Loucy (cell line): ENCODE data around the gene ZDHHC11.
"Not testable (repeated sequence)": the region's sequence is repeated elsewhere in the genome, so short reads cannot be mapped to it uniquely, and the experiment has no call there.

Experiments
- H2AFZ ChIP-seq: fragments of 200-600 bp; sonication (generic); 2 replicates; pipeline ENCODE4 v1.6.0; 2016; ENCODE audit warnings: antibody characterized with exemption, mild to moderate bottlenecking, low read length, moderate library complexity
- H3F3A ChIP-seq: fragments of 200-600 bp; 2 replicates; pipeline ENCODE4 v1.6.0; 2016; ENCODE audit warnings: antibody characterized with exemption, low read depth, mild to moderate bottlenecking
- H3K27me3 ChIP-seq: fragments of 200-600 bp; sonication (generic); 2 replicates; pipeline ENCODE4 v1.6.1; 2014; ENCODE audit warnings: low read length, mild to moderate bottlenecking; ENCODE audit not compliant: insufficient read depth, poor library complexity, severe bottlenecking
- H3K36me3 ChIP-seq: fragments of 200-600 bp; sonication (generic); 2 replicates; pipeline ENCODE4 v1.6.1; 2016; ENCODE audit warnings: low read length; ENCODE audit not compliant: insufficient read depth
- H3K4me1 ChIP-seq: fragments of 200-600 bp; sonication (generic); 2 replicates; pipeline ENCODE4 v1.5.1; 2014; ENCODE audit warnings: low read length, mild to moderate bottlenecking; ENCODE audit not compliant: insufficient read depth, poor library complexity, severe bottlenecking
- H3K4me2 ChIP-seq: fragments of 200-600 bp; sonication (generic); 2 replicates; pipeline ENCODE4 v1.6.0; 2014; ENCODE audit warnings: antibody characterized with exemption, low read length, low read depth, mild to moderate bottlenecking; ENCODE audit not compliant: poor library complexity, severe bottlenecking
- H3K4me3 ChIP-seq: fragments of 200-600 bp; sonication (generic); 2 replicates; pipeline ENCODE4 v1.5.1; 2014; ENCODE audit warnings: low read length, mild to moderate bottlenecking, mixed read lengths; ENCODE audit not compliant: poor library complexity, severe bottlenecking
- H3K79me2 ChIP-seq: fragments of 200-600 bp; sonication (generic); 2 replicates; pipeline ENCODE4 v1.6.1; 2014; ENCODE audit warnings: low read length; ENCODE audit not compliant: insufficient read depth
- H3K9ac ChIP-seq: fragments of 200-600 bp; sonication (generic); 2 replicates; pipeline ENCODE4 v1.6.0; 2014; ENCODE audit warnings: mild to moderate bottlenecking, low read depth, low read length, moderate library complexity; ENCODE audit not compliant: poor library complexity, severe bottlenecking
- H3K9me2 ChIP-seq: fragments of 200-600 bp; sonication (generic); replicated peaks from 2 replicates; pipeline ENCODE4 v1.6.1; 2016; ENCODE audit warnings: low read depth, low read length, mixed read lengths
- H3K9me3 ChIP-seq: fragments of 200-600 bp; sonication (generic); 2 replicates; pipeline ENCODE4 v1.6.1; 2014; ENCODE audit warnings: mild to moderate bottlenecking, antibody characterized with exemption, low read length, low read depth; ENCODE audit not compliant: insufficient read depth
- H4K20me1 ChIP-seq: fragments of 200-600 bp; sonication (generic); 2 replicates; pipeline ENCODE4 v1.6.0; 2014; ENCODE audit warnings: antibody characterized with exemption, low read length, mild to moderate bottlenecking; ENCODE audit not compliant: insufficient read depth, poor library complexity, severe bottlenecking

Gene ZDHHC11

DNA sequence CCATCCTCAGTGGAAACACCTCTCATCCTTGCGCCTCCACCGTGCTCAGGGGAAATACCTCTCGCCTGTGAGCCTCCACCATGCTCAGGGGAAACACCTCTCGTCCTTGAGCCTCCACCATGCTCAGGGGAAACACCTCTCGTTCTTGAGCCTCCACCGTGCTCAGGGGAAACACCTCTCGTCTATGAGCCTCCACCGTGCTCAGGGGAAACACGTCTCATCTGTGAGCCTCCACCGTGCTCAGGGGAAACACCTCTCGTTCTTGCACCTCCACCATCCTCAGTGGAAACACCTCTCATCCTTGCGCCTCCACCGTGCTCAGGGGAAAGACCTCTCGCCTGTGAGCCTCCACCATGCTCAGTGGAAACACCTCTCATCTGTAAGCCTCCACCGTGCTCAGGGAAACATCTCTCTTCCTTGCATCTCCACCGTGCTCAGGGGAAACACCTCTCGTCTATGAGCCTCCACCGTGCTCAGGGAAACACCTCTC is 4.1 kb downstream of the ZDHHC11 start:
- not testable (repeated sequence) for H3K4me3 ChIP-seq, H3K27me3 ChIP-seq, H4K20me1 ChIP-seq, H2AFZ ChIP-seq, H3K4me2 ChIP-seq, H3F3A ChIP-seq, H3K9ac ChIP-seq, H3K9me3 ChIP-seq, H3K9me2 ChIP-seq, H3K4me1 ChIP-seq, H3K36me3 ChIP-seq, H3K79me2 ChIP-seq

DNA sequence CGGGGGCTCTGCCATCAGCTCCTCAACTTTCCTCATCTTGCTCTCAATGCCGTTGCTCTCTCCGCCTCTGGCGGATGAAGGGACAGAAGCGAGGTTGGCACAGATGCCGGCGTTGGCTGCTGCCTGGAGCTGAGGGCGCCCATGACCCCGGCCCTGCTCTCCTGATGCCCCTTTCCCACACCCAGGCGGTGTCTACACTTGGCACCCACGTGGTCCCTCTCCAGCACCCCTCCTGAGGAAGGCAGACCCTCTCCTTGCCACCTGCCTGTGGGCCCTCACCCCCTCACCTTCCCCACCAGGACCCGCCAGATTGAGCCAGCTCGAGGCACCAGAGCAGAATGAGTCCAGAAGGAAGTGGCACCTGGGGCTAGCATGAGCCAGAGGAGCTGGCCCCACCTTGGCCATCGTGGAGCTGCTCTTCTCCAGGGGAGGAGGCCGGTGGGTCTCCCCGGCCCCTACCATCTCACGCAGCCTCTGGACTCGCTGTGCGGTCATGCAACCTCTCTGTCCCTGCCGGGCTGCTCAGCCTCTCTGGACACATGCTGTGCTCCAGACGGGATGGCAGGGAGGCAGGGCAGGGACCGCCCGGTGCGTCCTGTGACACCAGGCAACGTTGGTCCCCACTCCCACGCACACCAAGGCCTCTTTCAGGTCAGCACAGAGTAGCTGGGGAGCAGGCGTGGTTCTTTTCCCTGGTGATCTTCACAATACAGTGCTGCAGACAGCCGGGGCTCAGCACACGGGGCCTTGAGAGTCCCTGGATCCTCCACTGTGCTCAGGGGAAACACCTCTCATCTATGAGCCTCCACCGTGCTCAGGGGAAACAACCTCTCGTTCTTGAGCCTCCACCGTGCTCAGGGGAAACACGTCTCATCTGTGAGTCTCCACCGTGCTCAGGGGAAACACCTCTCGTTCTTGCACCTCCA is 4.8 kb downstream of the ZDHHC11 start:
- H2AFZ ChIP-seq, H3K36me3 ChIP-seq, H3K79me2 ChIP-seq, H3K4me1 ChIP-seq, H3F3A ChIP-seq, H3K4me2 ChIP-seq, H3K27me3 ChIP-seq, H3K4me3 ChIP-seq, H4K20me1 ChIP-seq, H3K9me3 ChIP-seq, H3K9ac ChIP-seq, H3K9me2 ChIP-seq: not testable (repeated sequence)

GRCh38 chr5:845031-845675 is 5.6 kb downstream of the ZDHHC11 start:
- H3K4me3 ChIP-seq = not testable (repeated sequence)

GRCh38 chr5:844426-844825 is 6.4 kb downstream of the ZDHHC11 start:
- not testable (repeated sequence) for H3K4me2 ChIP-seq, H3K4me3 ChIP-seq, H3K27me3 ChIP-seq, H3K36me3 ChIP-seq, H3K79me2 ChIP-seq, H3K9ac ChIP-seq, H3F3A ChIP-seq, H4K20me1 ChIP-seq, H3K9me2 ChIP-seq, H3K9me3 ChIP-seq, H2AFZ ChIP-seq, H3K4me1 ChIP-seq

More at GRCh38 chr5:845031-845675, 5.6 kb downstream of the ZDHHC11 start:
- not testable (repeated sequence) for H2AFZ ChIP-seq, H3K9me2 ChIP-seq, H3K27me3 ChIP-seq, H3K4me1 ChIP-seq, H3F3A ChIP-seq, H4K20me1 ChIP-seq, H3K9me3 ChIP-seq, H3K36me3 ChIP-seq, H3K9ac ChIP-seq, H3K79me2 ChIP-seq, H3K4me2 ChIP-seq

GRCh38 chr5:843926-844325 is 6.9 kb downstream of the ZDHHC11 start:
- not testable (repeated sequence) for H3K79me2 ChIP-seq, H3K9me3 ChIP-seq, H3K9ac ChIP-seq, H4K20me1 ChIP-seq, H3K4me1 ChIP-seq, H3F3A ChIP-seq, H3K36me3 ChIP-seq, H3K4me2 ChIP-seq, H3K9me2 ChIP-seq, H3K4me3 ChIP-seq, H2AFZ ChIP-seq, H3K27me3 ChIP-seq

GRCh38 chr5:843371-843770 is 7.4 kb downstream of the ZDHHC11 start:
- H3K36me3 ChIP-seq, H3K4me1 ChIP-seq, H3K9me3 ChIP-seq, H3K4me2 ChIP-seq, H3K9ac ChIP-seq, H3K27me3 ChIP-seq, H3K9me2 ChIP-seq, H3K4me3 ChIP-seq, H3F3A ChIP-seq, H3K79me2 ChIP-seq, H4K20me1 ChIP-seq, H2AFZ ChIP-seq: not testable (repeated sequence)

GRCh38 chr5:842402-843221 is 8.2 kb downstream of the ZDHHC11 start:
- not testable (repeated sequence) for H3K4me2 ChIP-seq, H3K4me1 ChIP-seq, H3K4me3 ChIP-seq, H3F3A ChIP-seq, H3K79me2 ChIP-seq, H2AFZ ChIP-seq, H3K36me3 ChIP-seq, H3K27me3 ChIP-seq, H3K9ac ChIP-seq, H4K20me1 ChIP-seq, H3K9me2 ChIP-seq, H3K9me3 ChIP-seq
